Activated naive CD8-positive, alpha-beta T cell treated with anti-CD3 and anti-CD28 coated beads, Interleukin-2, amount 10 ng/mL, durations not matched to agents 7 days and 5 days (primary cell): ENCODE results near the gene MRO. TPM values are rescaled to one million over a fixed set of nuclear protein-coding genes. Genes with fewer than 3 reads are reported as not detected.
"Not testable (repeated sequence)": the region's sequence is repeated elsewhere in the genome, so short reads cannot be mapped to it uniquely, and the experiment has no call there.

ENCODE experiments used
- ATAC-seq: fragments of 150-1000 bp; cut with Tn5 transposase; one replicate; pipeline ENCODE4 v1.10.0; 2021; ENCODE audit warnings: low read depth, moderate library complexity
- POLR2A ChIA-PET: fragments of 350-600 bp; sonication (Branson Sonifier 250); formaldehyde crosslinking; loops from one replicate; lab custom pipeline; 2021; ENCODE audit warnings: antibody characterized with exemption; lab: Charles Lee
- DNase-seq: peaks from one replicate; pipeline ENCODE4 v3.0.0; 2021
- H3K27ac Mint-ChIP-seq: one replicate; pipeline ENCODE4 v1.8.0; 2022; ENCODE audit warnings: mild to moderate bottlenecking, mixed read lengths
- H3K27me3 Mint-ChIP-seq: one replicate; pipeline ENCODE4 v1.8.0; 2022; ENCODE audit warnings: mild to moderate bottlenecking, moderate library complexity, mixed read lengths
- H3K36me3 Mint-ChIP-seq: one replicate; pipeline ENCODE4 v1.8.0; 2021; ENCODE audit warnings: mild to moderate bottlenecking, mixed read lengths
- H3K4me1 Mint-ChIP-seq: one replicate; pipeline ENCODE4 v1.8.0; 2021; ENCODE audit warnings: mixed read lengths
- H3K4me3 Mint-ChIP-seq: one replicate; pipeline ENCODE4 v1.8.0; 2022; ENCODE audit warnings: mild to moderate bottlenecking, moderate library complexity, mixed read lengths
- H3K9me3 Mint-ChIP-seq: one replicate; pipeline ENCODE4 v1.8.0; 2021; ENCODE audit warnings: mixed read lengths
- total RNA-seq, 2 experiments: library from RNA; stranded (reverse); gene quantifications; one replicate each; pipeline ENCODE4 v1.2.3, GENCODE V29; 2021

MRO gene
- total RNA-seq, 2 experiments from 2014 or later: not detected

- ATAC-seq: no peak
- Mint-ChIP-seq H3K27me3 (peaks cover 6% of the 10 kb centered on the region), H3K9me3 (peaks cover 2% of the 10 kb centered on the region), H3K36me3 (no peaks in the 10 kb centered on the region), H3K27ac (no peak overlapping the region), H3K4me3 (no peak overlapping the region), H3K4me1 (no peaks in the 10 kb centered on the region)
- POLR2A ChIA-PET: no interaction called here
- no peak for DNase-seq
Observed at GRCh38 chr18:50848991-50849390, 29.2 kb upstream of the MRO start.

DNA sequence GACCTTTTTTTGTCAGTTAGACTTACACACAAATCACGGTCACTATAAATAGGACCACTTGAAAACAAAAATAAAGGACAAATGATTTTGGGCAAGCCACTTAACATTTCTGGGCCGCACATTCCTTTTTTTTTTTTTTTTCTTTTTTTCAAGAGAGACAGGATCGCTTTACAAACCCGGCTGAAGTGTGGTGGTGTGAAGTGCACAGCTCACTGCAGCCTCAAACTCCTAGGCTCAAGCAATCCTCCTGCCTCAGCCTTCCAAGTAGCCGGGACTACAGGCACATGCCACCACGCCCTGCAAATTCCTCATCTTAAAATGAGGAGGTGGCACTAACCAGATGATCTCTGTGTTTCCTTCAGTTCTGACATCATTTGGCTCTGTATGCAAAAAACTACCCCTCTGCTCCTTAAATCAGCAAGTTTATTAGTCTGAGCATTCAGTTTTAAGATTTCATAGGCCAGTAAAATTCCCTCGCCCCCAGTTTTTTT, 28.3 kb upstream of the MRO start:
- ATAC-seq (no peak), DNase-seq (no peak)
- no peak overlapping the region for H3K4me3 Mint-ChIP-seq
- no peaks in the 10 kb centered on the region for H3K36me3 Mint-ChIP-seq
- POLR2A ChIA-PET: no interaction called here
- no peaks in the 10 kb centered on the region for H3K9me3 Mint-ChIP-seq
- peaks cover 2% of the 10 kb centered on the region for H3K27me3 Mint-ChIP-seq
- no peak overlapping the region for H3K27ac Mint-ChIP-seq
- H3K4me1 Mint-ChIP-seq: no peaks in the 10 kb centered on the region

GRCh38 chr18:50847192-50847591, 27.4 kb upstream of the MRO start:
- Mint-ChIP-seq H3K27me3 (no peaks in the 10 kb centered on the region), H3K27ac (no peak overlapping the region), H3K36me3 (no peaks in the 10 kb centered on the region), H3K4me3 (no peak overlapping the region), H3K9me3 (no peaks in the 10 kb centered on the region), H3K4me1 (no peaks in the 10 kb centered on the region)
- POLR2A ChIA-PET: interaction anchor here (0.7 kb wide), 1 partner anchor 29 kb away, joined by 3 read pairs; no protein-coding TSS in a partner anchor
- DNase-seq (no peak), ATAC-seq (no peak)

GRCh38 chr18:50844960-50845359, 25.1 kb upstream of the MRO start:
- H3K9me3 Mint-ChIP-seq: no peaks in the 10 kb centered on the region

DNA sequence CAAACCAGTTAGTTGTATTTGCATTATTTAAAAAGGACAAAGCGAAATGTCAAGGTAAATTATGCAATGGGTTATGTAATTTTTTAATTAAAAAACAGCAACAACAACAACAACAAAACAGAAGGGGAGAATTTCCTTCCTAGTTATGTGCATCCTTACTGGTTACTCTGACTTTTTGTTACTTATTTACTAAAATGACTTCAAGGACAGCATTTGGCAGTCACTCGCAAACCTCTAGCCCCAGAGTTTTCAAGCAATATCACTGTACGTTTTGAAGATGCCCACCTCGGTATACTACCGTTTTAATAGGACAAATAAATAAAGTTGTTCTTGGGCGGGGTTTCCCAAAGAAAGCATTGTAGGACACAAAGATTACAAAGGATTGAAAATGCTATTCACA, 24.7 kb upstream of the MRO start:
- ATAC-seq (no peak), DNase-seq (no peak)
- Mint-ChIP-seq H3K9me3 (no peaks in the 10 kb centered on the region), H3K27ac (no peak overlapping the region), H3K4me1 (peaks cover 1% of the 10 kb centered on the region), H3K36me3 (no peaks in the 10 kb centered on the region), H3K4me3 (no peak overlapping the region), H3K27me3 (peaks cover 5% of the 10 kb centered on the region)
- POLR2A ChIA-PET: no interaction called here

More at GRCh38 chr18:50844960-50845359, 25.1 kb upstream of the MRO start:
- peaks cover 4% of the 10 kb centered on the region for H3K27me3 Mint-ChIP-seq
- peaks cover 1% of the 10 kb centered on the region for H3K4me1 Mint-ChIP-seq
- H3K36me3 Mint-ChIP-seq: no peaks in the 10 kb centered on the region
- ATAC-seq (no peak), DNase-seq (no peak)
- no peak overlapping the region for H3K4me3 Mint-ChIP-seq
- no peak overlapping the region for H3K27ac Mint-ChIP-seq
- POLR2A ChIA-PET: no interaction called here

DNA sequence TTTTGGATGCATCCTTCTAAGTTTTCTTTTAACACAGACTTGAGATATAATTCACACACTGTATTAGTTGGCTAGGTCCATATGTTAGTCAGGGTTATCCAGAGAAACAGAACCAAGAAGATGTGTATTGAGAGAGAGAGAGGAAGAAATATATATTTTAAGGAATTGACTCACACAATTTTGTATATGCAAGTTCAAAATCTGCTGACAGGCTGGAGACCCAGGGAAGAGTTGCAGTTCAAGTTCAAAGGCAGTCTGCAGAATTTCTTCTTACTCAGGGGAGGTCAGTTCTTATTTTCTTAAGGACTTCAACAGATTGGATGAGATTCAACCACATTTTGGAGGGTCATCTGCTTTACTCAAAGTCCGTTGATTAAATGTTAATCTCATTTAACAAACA, 23.0 kb upstream of the MRO start:
- no peaks in the 10 kb centered on the region for H3K36me3 Mint-ChIP-seq
- POLR2A ChIA-PET: no interaction called here

GRCh38 chr18:50839996-50840395, 20.2 kb upstream of the MRO start:
- Mint-ChIP-seq H3K27ac (no peak overlapping the region), H3K4me3 (no peak overlapping the region), H3K4me1 (peaks cover 14% of the 10 kb centered on the region), H3K36me3 (no peaks in the 10 kb centered on the region), H3K9me3 (no peaks in the 10 kb centered on the region), H3K27me3 (peaks cover 8% of the 10 kb centered on the region)
- DNase-seq (no peak), ATAC-seq (no peak)
- POLR2A ChIA-PET: no interaction called here

More for the DNA sequence above, 23.0 kb upstream of the MRO start:
- Mint-ChIP-seq H3K4me3 (no peak overlapping the region), H3K27me3 (peaks cover 5% of the 10 kb centered on the region), H3K27ac (no peak overlapping the region), H3K9me3 (no peaks in the 10 kb centered on the region), H3K4me1 (peaks cover 1% of the 10 kb centered on the region)
- no peak for DNase-seq
- no peak for ATAC-seq

DNA sequence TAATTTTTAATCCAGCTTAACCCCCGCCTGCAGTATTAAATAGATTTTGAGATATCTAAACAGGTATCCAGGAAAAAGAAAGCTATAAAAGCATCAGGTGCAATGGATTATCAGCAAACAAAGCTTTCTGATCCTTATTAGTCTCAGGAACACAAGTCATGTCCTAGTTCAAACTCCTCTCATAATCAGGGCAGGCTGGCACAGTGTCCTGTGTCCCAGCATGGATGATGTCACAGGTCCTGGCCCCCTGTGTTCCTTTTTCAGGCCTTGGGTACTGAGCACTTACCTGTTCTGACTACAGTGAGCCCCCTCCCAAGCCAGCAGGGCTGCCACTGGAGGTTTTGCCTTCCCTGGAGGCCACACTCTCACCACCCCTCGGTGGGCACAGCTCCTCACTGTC, 19.5 kb upstream of the MRO start:
- Mint-ChIP-seq H3K27me3 (peaks cover 8% of the 10 kb centered on the region), H3K27ac (no peak overlapping the region), H3K4me1 (peaks cover 14% of the 10 kb centered on the region), H3K36me3 (no peaks in the 10 kb centered on the region), H3K4me3 (no peak overlapping the region), H3K9me3 (no peaks in the 10 kb centered on the region)
- ATAC-seq (no peak), DNase-seq (no peak)
- POLR2A ChIA-PET: no interaction called here

- no peak overlapping the region for H3K27ac Mint-ChIP-seq
- peaks cover 14% of the 10 kb centered on the region for H3K4me1 Mint-ChIP-seq
- DNase-seq (no peak), ATAC-seq (no peak)
- POLR2A ChIA-PET: no interaction called here
- H3K4me3 Mint-ChIP-seq: no peak overlapping the region
- no peaks in the 10 kb centered on the region for H3K36me3 Mint-ChIP-seq
- peaks cover 9% of the 10 kb centered on the region for H3K27me3 Mint-ChIP-seq
- no peaks in the 10 kb centered on the region for H3K9me3 Mint-ChIP-seq
Observed at GRCh38 chr18:50836521-50836957, 16.7 kb upstream of the MRO start.

DNA sequence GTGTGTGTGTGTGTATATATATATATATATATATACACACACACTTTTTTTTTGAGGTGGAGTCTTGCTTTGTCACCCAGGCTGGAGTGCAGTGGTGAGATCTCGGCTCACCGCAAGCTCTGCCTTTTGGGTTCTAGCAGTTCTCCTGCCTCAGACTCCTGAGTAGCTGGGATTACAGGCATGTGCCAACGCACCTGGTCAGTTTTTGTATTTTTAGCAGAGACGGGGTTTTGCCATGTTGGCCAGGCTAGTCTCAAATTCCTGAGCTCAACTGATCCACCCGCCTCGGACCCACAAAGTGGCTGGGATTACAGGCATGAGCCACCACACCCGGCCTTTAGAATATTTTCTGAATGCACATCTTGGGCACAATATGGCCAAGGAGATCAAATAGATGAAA, 13.7 kb upstream of the MRO start:
- H3K27ac Mint-ChIP-seq, H3K27me3 Mint-ChIP-seq, ATAC-seq, H3K4me3 Mint-ChIP-seq, H3K36me3 Mint-ChIP-seq, POLR2A ChIA-PET, H3K9me3 Mint-ChIP-seq, DNase-seq: not testable (repeated sequence)
- H3K4me1 Mint-ChIP-seq: peaks cover 13% of the 10 kb centered on the region

DNA sequence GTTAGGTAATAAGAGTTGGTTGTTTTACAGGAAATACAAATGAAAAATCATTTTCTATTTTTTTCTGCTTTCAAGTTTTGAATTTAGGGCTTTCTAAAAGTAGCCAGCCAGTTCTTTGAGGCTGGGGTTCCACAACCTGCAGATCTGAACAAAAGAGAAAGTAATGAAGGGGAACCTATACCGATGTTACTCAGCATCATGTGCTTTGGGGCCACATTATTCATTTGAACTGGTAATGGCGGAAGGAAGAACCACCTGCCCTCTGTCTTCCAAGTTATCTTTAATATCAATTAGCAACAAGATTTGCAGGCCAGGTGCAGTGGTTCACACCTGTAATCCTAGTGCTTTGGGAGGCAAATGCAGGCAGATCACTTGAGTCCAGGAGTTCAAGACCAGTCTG, 12.9 kb upstream of the MRO start:
- ATAC-seq (no peak), DNase-seq (no peak)
- Mint-ChIP-seq H3K4me3 (no peak overlapping the region), H3K27me3 (peaks cover 4% of the 10 kb centered on the region), H3K36me3 (no peaks in the 10 kb centered on the region), H3K9me3 (no peaks in the 10 kb centered on the region), H3K4me1 (peaks cover 13% of the 10 kb centered on the region), H3K27ac (no peak overlapping the region)
- POLR2A ChIA-PET: no interaction called here

DNA sequence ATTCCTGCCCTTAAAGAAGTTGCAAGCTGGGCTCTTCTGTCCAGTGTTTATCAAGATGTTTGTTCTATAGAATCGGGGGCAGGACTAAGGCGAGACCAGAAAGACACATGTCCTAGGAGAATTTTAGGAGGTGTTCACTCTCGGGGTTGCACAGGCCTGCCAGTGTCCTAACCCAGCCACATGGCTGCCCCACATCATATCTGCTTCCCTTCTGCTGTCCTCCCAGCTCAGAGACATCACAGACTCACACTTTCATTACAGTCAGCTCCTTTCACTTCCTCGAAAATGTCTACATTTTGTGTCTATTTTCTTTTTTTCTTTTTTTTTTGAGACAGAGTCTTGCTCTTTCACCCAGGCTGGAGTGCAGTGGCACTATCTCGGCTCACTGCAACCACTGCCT, 10.7 kb upstream of the MRO start:
- no peaks in the 10 kb centered on the region for H3K36me3 Mint-ChIP-seq
- H3K9me3 Mint-ChIP-seq: no peaks in the 10 kb centered on the region
- ATAC-seq: no peak
- no peak overlapping the region for H3K4me3 Mint-ChIP-seq
- DNase-seq: no peak
- H3K27me3 Mint-ChIP-seq: peaks cover 2% of the 10 kb centered on the region
- POLR2A ChIA-PET: no interaction called here
- H3K4me1 Mint-ChIP-seq: no peaks in the 10 kb centered on the region
- no peak overlapping the region for H3K27ac Mint-ChIP-seq

DNA sequence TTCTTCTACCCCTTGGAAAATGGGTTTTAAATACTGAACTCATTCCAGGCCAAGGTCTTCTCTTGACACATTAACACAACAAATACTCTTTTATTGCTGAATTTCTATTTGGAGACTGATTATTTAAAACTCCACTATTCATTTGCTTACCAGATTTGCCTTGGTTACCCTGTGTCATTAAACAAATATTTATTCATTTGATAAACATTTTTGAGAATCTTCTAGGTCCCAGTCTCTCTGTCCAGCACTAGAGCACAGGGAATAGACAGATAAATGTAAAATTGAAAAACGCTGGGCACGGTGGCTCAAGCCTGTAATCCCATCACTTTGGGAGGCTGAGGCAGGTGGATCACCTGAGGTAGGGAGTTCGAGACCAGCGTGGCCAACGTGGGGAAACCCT, 9.8 kb upstream of the MRO start:
- Mint-ChIP-seq H3K27ac (no peak overlapping the region), H3K4me1 (no peaks in the 10 kb centered on the region), H3K9me3 (no peaks in the 10 kb centered on the region), H3K4me3 (no peak overlapping the region), H3K27me3 (peaks cover 2% of the 10 kb centered on the region), H3K36me3 (no peaks in the 10 kb centered on the region)
- ATAC-seq (no peak), DNase-seq (no peak)
- POLR2A ChIA-PET: no interaction called here

GRCh38 chr18:50826027-50826426, 6.2 kb upstream of the MRO start:
- H3K36me3 Mint-ChIP-seq: no peaks in the 10 kb centered on the region
- no peak overlapping the region for H3K4me3 Mint-ChIP-seq
- POLR2A ChIA-PET: no interaction called here
- H3K27ac Mint-ChIP-seq: no peak overlapping the region
- no peaks in the 10 kb centered on the region for H3K27me3 Mint-ChIP-seq
- H3K4me1 Mint-ChIP-seq: no peaks in the 10 kb centered on the region
- ATAC-seq: no peak
- no peak for DNase-seq
- no peaks in the 10 kb centered on the region for H3K9me3 Mint-ChIP-seq

- Mint-ChIP-seq H3K4me3 (no peak overlapping the region), H3K36me3 (no peaks in the 10 kb centered on the region)
- POLR2A ChIA-PET: interaction anchor here (1.3 kb wide), 1 partner anchor 53 kb away, joined by 4 read pairs; the partner anchor contains the start of gene ME2
Observed at GRCh38 chr18:50825621-50826020, 5.8 kb upstream of the MRO start.

More at GRCh38 chr18:50825621-50826020, 5.8 kb upstream of the MRO start:
- ATAC-seq (no peak), DNase-seq (no peak)
- Mint-ChIP-seq H3K9me3 (no peaks in the 10 kb centered on the region), H3K27ac (no peak overlapping the region), H3K27me3 (no peaks in the 10 kb centered on the region), H3K4me1 (no peaks in the 10 kb centered on the region)
